Large intestine (tissue), 3 donors: ENCODE data around the gene TEX12. TPM values are rescaled to one million over a fixed set of nuclear protein-coding genes. Genes with fewer than 3 reads are reported as not detected.

Experiments used
- DNase-seq, 2 donors: peaks; one replicate each; pipeline versions ENCODE4 v3.0.0 to v3.0.0-alpha.2; 2013
- H3K27ac ChIP-seq: one replicate; pipeline ENCODE4 v1.5.1; 2013; ENCODE audit warnings: low read length
- H3K27me3 ChIP-seq: 2 replicates; pipeline ENCODE4 v1.6.1; 2013; ENCODE audit warnings: low read length; ENCODE audit not compliant: control insufficient read depth, insufficient read depth
- H3K36me3 ChIP-seq: 2 replicates; pipeline ENCODE4 v1.6.1; 2013; ENCODE audit warnings: low read length; ENCODE audit not compliant: control insufficient read depth, insufficient read depth
- H3K4me1 ChIP-seq: one replicate; pipeline ENCODE4 v1.6.1; 2013; ENCODE audit warnings: low read length; ENCODE audit not compliant: control insufficient read depth, insufficient read depth
- H3K4me3 ChIP-seq: one replicate; pipeline ENCODE4 v1.5.1; 2013; ENCODE audit warnings: low read length
- H3K9me3 ChIP-seq: one replicate; pipeline ENCODE4 v1.6.1; 2013; ENCODE audit warnings: mild to moderate bottlenecking, low read depth, low read length, moderate library complexity; ENCODE audit not compliant: control insufficient read depth
- WGBS: methylation state at CpG from one replicate; pipeline ENCODE4 v1.1.5; 2013; ENCODE audit warnings: low lambda C conversion rate; ENCODE audit not compliant: insufficient coverage; 5-methylcytosine and 5-hydroxymethylcytosine counted together
- polyA plus RNA-seq: library from polyadenylated mRNA; unstranded; fragments of 120-200 nt; gene quantifications from one replicate; pipeline ENCODE4 v1.2.1, GENCODE V29; 2013

Gene TEX12
- polyA plus RNA-seq, 1 donor, result 0.27 TPM

GRCh38 chr11:112163875-112164685 lies 3.1 kb upstream of the TEX12 start, which contains the start of gene IL18:
TSS of gene IL18 (minus strand) at chr11:112164094. CDS start at chr11:112155053, 9,041 bp downstream.
- peaks cover 10% of the 10 kb centered on the region for H3K4me1 ChIP-seq
- H3K27me3 ChIP-seq, result no peaks in the 10 kb centered on the region
- H3K27ac ChIP-seq, result peak within 1 kb of the TSS; percentile 70
- WGBS, result no CpG with 5 or more reads among the region's 12 CpGs
- H3K4me3 ChIP-seq, result peak within 1 kb of the TSS; percentile 47
- no peaks in the 10 kb centered on the region for H3K36me3 ChIP-seq
- DNase-seq, result peak; percentile 70 to 84
- no peaks in the 10 kb centered on the region for H3K9me3 ChIP-seq

- Histone ChIP-seq H3K9me3 (no peaks in the 10 kb centered on the region), H3K4me3 (no peak overlapping the region), H3K27ac (peak overlapping the region; percentile 70), H3K4me1 (peaks cover 10% of the 10 kb centered on the region), H3K36me3 (no peaks in the 10 kb centered on the region), H3K27me3 (no peaks in the 10 kb centered on the region)
- 23% methylated on average over 2 of the region's 3 CpGs for WGBS
- peak in 1 of 2 donors; percentile 26 for DNase-seq
Observed at GRCh38 chr11:112165049-112165448, 2.1 kb upstream of the TEX12 start.

DNA sequence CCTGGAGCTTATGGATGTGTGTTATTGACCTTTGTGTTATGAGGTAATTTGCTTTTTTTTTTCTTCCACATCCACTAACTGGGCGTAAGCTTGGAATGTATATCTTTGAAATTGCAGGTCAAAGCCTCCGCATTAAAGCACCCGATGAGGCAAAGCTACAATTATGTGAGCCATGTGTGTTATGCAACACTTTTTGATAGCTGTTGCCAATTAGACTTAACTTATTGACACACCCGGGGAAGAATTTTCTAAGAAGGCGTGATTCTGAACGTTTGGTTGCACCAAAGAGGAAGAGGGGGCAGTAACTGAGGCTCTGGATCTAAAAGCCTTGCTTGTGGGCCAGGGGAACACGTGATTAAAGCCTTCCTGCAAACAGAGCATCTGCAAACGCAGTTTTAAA lies 610 bp upstream of the TEX12 start:
- WGBS, result 52% methylated on average over 3 of the region's 8 CpGs
- DNase-seq, result peak; percentile 88 to 94
- H3K9me3 ChIP-seq, result no peaks in the 10 kb centered on the region
- H3K36me3 ChIP-seq, result no peaks in the 10 kb centered on the region
- H3K4me1 ChIP-seq, result peaks cover 10% of the 10 kb centered on the region
- H3K4me3 ChIP-seq, result no peak overlapping the region
- no peaks in the 10 kb centered on the region for H3K27me3 ChIP-seq
- peak overlapping the region; percentile 70 for H3K27ac ChIP-seq

- Histone ChIP-seq H3K36me3 (no peaks in the 10 kb centered on the region), H3K27me3 (no peaks in the 10 kb centered on the region), H3K27ac (no peak overlapping the region), H3K9me3 (no peaks in the 10 kb centered on the region), H3K4me1 (peaks cover 7% of the 10 kb centered on the region), H3K4me3 (no peak overlapping the region)
- DNase-seq, result no peak
- 86% methylated on average over 1 of the region's 2 CpGs for WGBS
Observed at GRCh38 chr11:112172362-112172994, 5.3 kb downstream of the TEX12 start.

DNA sequence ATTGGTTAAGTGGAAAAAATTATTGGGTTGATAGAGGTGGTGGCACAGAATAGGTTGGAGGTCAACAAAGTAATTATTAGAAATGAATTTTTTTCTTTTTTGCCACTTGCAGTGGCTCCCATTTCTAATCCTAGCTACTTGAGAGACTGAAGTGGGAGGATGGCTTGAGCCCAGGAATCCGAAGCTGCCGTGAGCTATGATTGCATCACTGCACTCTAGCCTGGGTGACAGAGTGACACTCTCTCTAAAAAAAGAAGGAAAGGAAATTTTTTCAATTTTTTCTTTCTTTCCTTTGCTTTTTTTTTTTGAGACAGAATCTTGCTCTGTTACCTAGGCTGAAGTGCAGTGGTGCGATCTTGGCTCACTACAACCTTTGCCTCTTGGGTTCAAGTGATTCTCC lies 6.0 kb downstream of the TEX12 start:
- H3K4me1 ChIP-seq, result peaks cover 10% of the 10 kb centered on the region
- no peaks in the 10 kb centered on the region for H3K27me3 ChIP-seq
- H3K36me3 ChIP-seq, result no peaks in the 10 kb centered on the region
- DNase-seq, result no peak
- 94% methylated on average over 3 of the region's 3 CpGs for WGBS
- H3K27ac ChIP-seq, result no peak overlapping the region
- no peaks in the 10 kb centered on the region for H3K9me3 ChIP-seq
- no peak overlapping the region for H3K4me3 ChIP-seq

DNA sequence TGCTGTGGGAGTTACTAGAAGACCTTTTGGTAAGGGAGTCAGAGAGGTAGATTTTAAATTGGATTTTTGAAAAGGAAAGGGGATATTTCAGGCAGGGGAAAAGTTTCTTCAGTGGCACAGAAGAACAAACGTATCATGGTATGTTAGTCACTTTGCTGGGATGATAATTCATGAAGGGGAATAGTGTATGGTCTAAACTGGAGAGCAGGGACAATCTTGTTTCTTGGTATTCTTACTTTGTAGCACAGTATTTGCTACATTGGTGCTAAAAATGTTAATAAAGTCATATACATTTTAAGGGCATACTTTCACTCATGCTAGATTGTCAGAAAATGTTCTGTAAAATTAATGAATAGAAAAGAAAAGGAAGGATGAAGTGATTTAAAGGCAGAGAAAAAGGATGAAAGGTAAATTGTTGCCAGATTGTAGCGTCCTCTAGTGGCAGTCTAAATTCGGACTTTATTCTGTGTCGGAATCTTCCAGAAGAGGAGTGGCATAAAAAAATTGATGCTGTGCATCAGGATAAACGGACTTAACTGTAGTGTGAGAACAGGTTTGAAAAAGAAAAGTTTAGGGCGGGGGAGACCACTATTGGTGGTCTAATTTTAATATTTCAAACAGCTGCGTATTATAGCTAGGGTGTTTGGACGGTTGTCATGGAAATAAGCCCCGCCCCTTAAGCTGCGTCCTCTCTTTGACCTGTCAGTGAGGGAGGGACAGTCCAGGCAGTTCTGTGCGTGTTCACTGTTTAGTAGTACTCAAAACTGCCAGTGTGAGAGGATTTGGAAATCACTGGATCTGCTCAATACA lies 7.8 kb downstream of the TEX12 start, which contains the start of gene BCO2:
Gene BCO2, plus strand, starts transcription at position 724 of the 810 bp plus-strand sequence. CDS start 90 bp downstream, outside the sequence.
- H3K27me3 ChIP-seq, result no peaks in the 10 kb centered on the region
- peak; percentile 79 to 84 for DNase-seq
- H3K4me1 ChIP-seq, result peaks cover 10% of the 10 kb centered on the region
- H3K27ac ChIP-seq, result peak within 1 kb of the TSS; percentile 77
- peak within 1 kb of the TSS; percentile 36 for H3K4me3 ChIP-seq
- H3K9me3 ChIP-seq, result no peaks in the 10 kb centered on the region
- H3K36me3 ChIP-seq, result peaks cover 3% of the 10 kb centered on the region
- whole genome bisulfite sequencing, result 60% methylated on average over 1 of the region's 11 CpGs

DNA sequence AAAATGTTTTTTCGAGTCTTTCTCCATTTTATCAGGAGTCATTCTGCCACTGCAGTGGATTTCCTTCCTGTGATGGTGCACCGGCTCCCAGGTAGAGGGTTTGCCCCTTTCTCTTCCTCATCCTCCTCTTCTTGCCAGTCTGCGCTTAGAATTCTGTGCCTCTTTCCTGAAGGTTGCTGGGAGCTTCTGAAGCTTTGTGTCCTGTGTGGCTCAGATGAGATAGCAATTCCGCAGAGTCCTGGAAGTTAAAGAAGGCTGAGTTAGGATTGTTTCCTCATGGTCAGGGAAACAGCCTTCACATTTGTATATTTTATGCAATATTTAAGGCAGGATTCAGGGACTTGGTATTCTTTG lies 8.4 kb downstream of the TEX12 start:
- peak in 1 of 2 donors; percentile 17 for DNase-seq
- Histone ChIP-seq H3K4me1 (peaks cover 10% of the 10 kb centered on the region), H3K9me3 (no peaks in the 10 kb centered on the region), H3K4me3 (peak overlapping the region; percentile 36), H3K36me3 (peaks cover 3% of the 10 kb centered on the region), H3K27me3 (no peaks in the 10 kb centered on the region), H3K27ac (peak overlapping the region; percentile 77)
- 0% methylated on average over 2 of the region's 4 CpGs for WGBS

DNA sequence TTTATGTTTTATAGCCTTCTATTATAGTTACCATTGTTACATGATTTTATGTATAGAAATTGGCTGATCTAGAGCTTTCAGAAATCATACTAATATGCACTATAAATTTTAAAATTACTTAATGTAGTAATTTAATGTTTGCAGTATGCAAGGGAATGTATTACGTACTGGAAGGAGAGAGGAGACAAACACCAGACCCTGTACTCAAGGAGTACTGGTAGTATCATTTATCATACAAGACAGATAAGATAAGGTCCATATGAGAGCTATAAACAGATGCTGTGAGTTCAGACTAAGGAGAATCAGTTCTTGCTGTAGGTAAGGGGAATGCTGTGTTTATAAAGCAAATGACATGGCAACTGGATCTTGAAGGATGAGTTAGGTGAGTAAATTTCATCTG lies 8.9 kb downstream of the TEX12 start:
- H3K9me3 ChIP-seq, result no peaks in the 10 kb centered on the region
- peaks cover 10% of the 10 kb centered on the region for H3K4me1 ChIP-seq
- peaks cover 3% of the 10 kb centered on the region for H3K36me3 ChIP-seq
- peak overlapping the region; percentile 77 for H3K27ac ChIP-seq
- no peaks in the 10 kb centered on the region for H3K27me3 ChIP-seq
- 20% methylated on average over 1 of the region's 1 CpG for WGBS
- peak overlapping the region; percentile 36 for H3K4me3 ChIP-seq
- DNase-seq, result peak; percentile 35 to 46

GRCh38 chr11:112177589-112177988 lies 10.4 kb downstream of the TEX12 start:
- no CpG with 5 or more reads among the region's 4 CpGs for WGBS
- peaks cover 3% of the 10 kb centered on the region for H3K36me3 ChIP-seq

GRCh38 chr11:112178428-112178827 lies 11.3 kb downstream of the TEX12 start:
- Histone ChIP-seq H3K27ac (no peak overlapping the region), H3K4me3 (no peak overlapping the region), H3K36me3 (peaks cover 3% of the 10 kb centered on the region), H3K27me3 (no peaks in the 10 kb centered on the region), H3K9me3 (peaks cover 3% of the 10 kb centered on the region), H3K4me1 (peaks cover 10% of the 10 kb centered on the region)
- DNase-seq, result no peak
- no CpG with 5 or more reads among the region's 1 CpG for WGBS

More at GRCh38 chr11:112177589-112177988, 10.4 kb downstream of the TEX12 start:
- Histone ChIP-seq H3K9me3 (peaks cover 3% of the 10 kb centered on the region), H3K27ac (no peak overlapping the region), H3K27me3 (no peaks in the 10 kb centered on the region), H3K4me1 (peaks cover 10% of the 10 kb centered on the region), H3K4me3 (no peak overlapping the region)
- DNase-seq, result no peak
